Vagina (tissue), 2 donors: Measurements from ENCODE around the gene MARCHF9. TPM values are rescaled to one million over a fixed set of nuclear protein-coding genes. Genes with fewer than 3 reads are reported as not detected.

Experiments used
- DNase-seq, 2 donors: peaks; one replicate each; pipeline ENCODE4 v3.0.0-alpha.2; 2017; ENCODE audit errors: extremely low spot score in 2 of 2
- H3K27ac ChIP-seq: fragments of 200-600 bp; sonication (generic); one replicate; pipeline ENCODE4 v1.5.1; 2019
- H3K27me3 ChIP-seq: fragments of 200-600 bp; sonication (generic); one replicate; pipeline ENCODE4 v1.5.1; 2019
- H3K36me3 ChIP-seq, 2 donors: fragments of 200-600 bp; sonication (generic); one replicate each; pipeline ENCODE4 v1.5.1; 2017 to 2019
- H3K4me1 ChIP-seq: fragments of 200-600 bp; sonication (generic); one replicate; pipeline ENCODE4 v1.5.1; 2019
- H3K4me3 ChIP-seq, 2 donors: fragments of 200-600 bp; sonication (generic); 1 replicate in 1 of 2; 2 replicates in 1 of 2; pipeline ENCODE4 v1.5.1; 2016 to 2019
- H3K9me3 ChIP-seq: fragments of 200-600 bp; sonication (generic); one replicate; pipeline ENCODE4 v1.5.1; 2019
- CTCF ChIP-seq, 3 experiments: fragments of 450-650 bp in 2 of 3; fragments of 200-600 bp in 1 of 3; sonication (generic) in 1 of 3; IDR thresholded peaks; one replicate each; pipeline ENCODE4 v1.5.1; 2017 to 2019; ENCODE audit warnings: antibody characterized with exemption in 3 of 3, mild to moderate bottlenecking in 2 of 3, moderate library complexity in 2 of 3
- POLR2A ChIP-seq, 2 donors: fragments of 450-650 bp; IDR thresholded peaks; one replicate each; pipeline ENCODE4 v1.6.1; 2017; ENCODE audit warnings: antibody characterized with exemption in 2 of 2, mild to moderate bottlenecking in 2 of 2, moderate library complexity in 2 of 2
- POLR2AphosphoS5 ChIP-seq, 2 donors: sonication (generic); formaldehyde crosslinking; IDR thresholded peaks; one replicate each; pipeline ENCODE4 v1.9.0; 2017; ENCODE audit warnings: antibody characterized with exemption in 2 of 2, mild to moderate bottlenecking in 2 of 2, low read depth in 1 of 2; ENCODE audit not compliant: insufficient read depth in 1 of 2
- intact Hi-C: fragments of 100-400 bp; cut with DNase I; formaldehyde crosslinking; loops from one replicate; pipeline ENCODE4 v1.15.1; 2023
- total RNA-seq: library from RNA; depleted of rRNA; stranded (reverse); fragments of >200 nt; gene quantifications from one replicate; pipeline ENCODE4 v1.2.3, GENCODE V29; 2016

The MARCHF9 gene
- total RNA-seq, 1 donor from 2014 or later = 8.3 TPM

GRCh38 chr12:57796996-57797395 lies 42.1 kb downstream of the MARCHF9 start:
- Histone ChIP-seq H3K27ac (no peak overlapping the region), H3K9me3 (no peaks in the 10 kb centered on the region), H3K36me3 (peaks cover 0 to 56% of the 10 kb centered on the region in 2 donors), H3K4me3 (no peak overlapping the region), H3K27me3 (no peaks in the 10 kb centered on the region), H3K4me1 (no peaks in the 10 kb centered on the region)
- intact Hi-C loops = no loop called here
- TF ChIP-seq POLR2AphosphoS5 (IDR thresholded peaks at IDR 0.05; ENCODE audit: insufficient read depth in 1 of 2, low read depth in 1 of 2) (no peak), CTCF (IDR thresholded peaks at IDR 0.05) (no peak), POLR2A (IDR thresholded peaks at IDR 0.05) (no peak)
- DNase-seq = no peak

- peaks cover 0 to 53% of the 10 kb centered on the region in 2 donors for H3K36me3 ChIP-seq
- intact Hi-C loops = no loop called here
These were observed 43.0 kb downstream of the MARCHF9 start for GRCh38 chr12:57797933-57798332.

GRCh38 chr12:57800965-57801364 lies 46.1 kb downstream of the MARCHF9 start:
- Histone ChIP-seq H3K4me1 (peaks cover 7% of the 10 kb centered on the region), H3K9me3 (no peaks in the 10 kb centered on the region), H3K4me3 (no peak overlapping the region), H3K27me3 (no peaks in the 10 kb centered on the region), H3K36me3 (peaks cover 0 to 42% of the 10 kb centered on the region in 2 donors), H3K27ac (no peak overlapping the region)
- no peak for DNase-seq
- TF ChIP-seq POLR2A (IDR thresholded peaks at IDR 0.05) (no peak), POLR2AphosphoS5 (IDR thresholded peaks at IDR 0.05; ENCODE audit: insufficient read depth in 1 of 2, low read depth in 1 of 2) (no peak), CTCF (IDR thresholded peaks at IDR 0.05) (no peak)
- intact Hi-C loops = no loop called here

More at GRCh38 chr12:57797933-57798332, 43.0 kb downstream of the MARCHF9 start:
- Histone ChIP-seq H3K27ac (no peak overlapping the region), H3K9me3 (no peaks in the 10 kb centered on the region), H3K4me1 (no peaks in the 10 kb centered on the region), H3K4me3 (no peak overlapping the region), H3K27me3 (no peaks in the 10 kb centered on the region)
- TF ChIP-seq POLR2AphosphoS5 (IDR thresholded peaks at IDR 0.05; ENCODE audit: insufficient read depth in 1 of 2, low read depth in 1 of 2) (no peak), POLR2A (IDR thresholded peaks at IDR 0.05) (no peak), CTCF (IDR thresholded peaks at IDR 0.05) (no peak)
- no peak for DNase-seq

GRCh38 chr12:57802607-57803006 lies 47.7 kb downstream of the MARCHF9 start:
- H3K9me3 ChIP-seq = no peaks in the 10 kb centered on the region
- H3K27me3 ChIP-seq = no peaks in the 10 kb centered on the region
- H3K27ac ChIP-seq = peak overlapping the region; percentile 27
- TF ChIP-seq CTCF (IDR thresholded peaks at IDR 0.05) = no peak
- intact Hi-C loops = no loop called here
- peaks cover 7% of the 10 kb centered on the region for H3K4me1 ChIP-seq
- peaks cover 0 to 32% of the 10 kb centered on the region in 2 donors for H3K36me3 ChIP-seq
- DNase-seq = no peak
- no peak overlapping the region for H3K4me3 ChIP-seq

GRCh38 chr12:57803319-57803893 lies 48.5 kb downstream of the MARCHF9 start:
- H3K9me3 ChIP-seq = no peaks in the 10 kb centered on the region
- DNase-seq = no peak
- H3K36me3 ChIP-seq = peaks cover 0 to 36% of the 10 kb centered on the region in 2 donors
- H3K4me1 ChIP-seq = peaks cover 7% of the 10 kb centered on the region
- H3K27me3 ChIP-seq = no peaks in the 10 kb centered on the region
- intact Hi-C loops = no loop called here
- H3K4me3 ChIP-seq = no peak overlapping the region
- peak overlapping the region; percentile 27 for H3K27ac ChIP-seq
- TF ChIP-seq POLR2A (IDR thresholded peaks at IDR 0.05) (no peak), CTCF (IDR thresholded peaks at IDR 0.05) (peak; percentile 61 to 74 (median 64)), POLR2AphosphoS5 (IDR thresholded peaks at IDR 0.05; ENCODE audit: insufficient read depth in 1 of 2, low read depth in 1 of 2) (peak in 1 of 2 donors; percentile 33)
